Esophagus squamous epithelium (tissue), 5 donors: ENCODE results near the gene CCDC88C. TPM values are rescaled to one million over a fixed set of nuclear protein-coding genes. Genes with fewer than 3 reads are reported as not detected.

ENCODE experiments used
- DNase-seq: peaks from one replicate; lab custom pipeline; 2025; lab: John Stamatoyannopoulos, UW
- H3K27ac ChIP-seq, 4 donors: fragments of 200-600 bp; sonication (generic); one replicate each; pipeline ENCODE4 v1.5.1; 2016 to 2019; ENCODE audit warnings: mild to moderate bottlenecking in 1 of 4
- H3K27me3 ChIP-seq, 4 donors: fragments of 200-600 bp; sonication (generic); 1 replicate in 3 of 4; 2 replicates in 1 of 4; pipeline versions ENCODE4 v1.5.1 to v1.6.0; 2017 to 2021; ENCODE audit warnings: antibody characterized with exemption in 1 of 4
- H3K36me3 ChIP-seq, 3 donors: fragments of 200-600 bp; sonication (generic); one replicate each; pipeline ENCODE4 v1.5.1; 2016 to 2019
- H3K4me1 ChIP-seq, 3 donors: fragments of 200-600 bp; sonication (generic); one replicate each; pipeline ENCODE4 v1.5.1; 2017 to 2019
- H3K4me3 ChIP-seq, 4 donors: fragments of 200-600 bp; sonication (generic); 1 replicate in 3 of 4; 2 replicates in 1 of 4; pipeline ENCODE4 v1.5.1; 2016 to 2019; ENCODE audit warnings: mild to moderate bottlenecking in 2 of 4, moderate library complexity in 1 of 4
- H3K9me3 ChIP-seq, 3 donors: fragments of 200-600 bp; sonication (generic); one replicate each; pipeline ENCODE4 v1.5.1; 2016 to 2019
- POLR2A ChIP-seq, 4 donors: fragments of 450-650 bp; IDR thresholded peaks; one replicate each; pipeline ENCODE4 v1.6.1; 2017; ENCODE audit warnings: antibody characterized with exemption in 4 of 4, mild to moderate bottlenecking in 4 of 4, moderate library complexity in 3 of 4
- WGBS, 2 donors: methylation state at CpG; one replicate each; pipeline ENCODE4 v1.1.5; 2018; 5-methylcytosine and 5-hydroxymethylcytosine counted together
- intact Hi-C: fragments of 100-400 bp; cut with DNase I; formaldehyde crosslinking; loops from one replicate; pipeline ENCODE4 v1.15.0; 2022
- total RNA-seq, 4 donors: library from RNA; depleted of rRNA; stranded (reverse); fragments of >200 nt; gene quantifications; one replicate each; pipeline ENCODE4 v1.1.0, GENCODE V29; 2016
- TF ChIP-seq, protein P1 (sequence below), 6 experiments: fragments of 450-650 bp in 4 of 6; fragments of 200-600 bp in 2 of 6; sonication (generic) in 2 of 6; IDR thresholded peaks; one replicate each; pipeline ENCODE4 v1.5.1; 2016 to 2019; ENCODE audit warnings: antibody characterized with exemption in 6 of 6, mild to moderate bottlenecking in 4 of 6, moderate library complexity in 4 of 6
- donor health status: DM: yes; HTN: yes; CAD: no.

CCDC88C gene
- total RNA-seq, 4 donors from 2014 or later, result 23.2 to 31.5 (median 29.9) TPM

DNA sequence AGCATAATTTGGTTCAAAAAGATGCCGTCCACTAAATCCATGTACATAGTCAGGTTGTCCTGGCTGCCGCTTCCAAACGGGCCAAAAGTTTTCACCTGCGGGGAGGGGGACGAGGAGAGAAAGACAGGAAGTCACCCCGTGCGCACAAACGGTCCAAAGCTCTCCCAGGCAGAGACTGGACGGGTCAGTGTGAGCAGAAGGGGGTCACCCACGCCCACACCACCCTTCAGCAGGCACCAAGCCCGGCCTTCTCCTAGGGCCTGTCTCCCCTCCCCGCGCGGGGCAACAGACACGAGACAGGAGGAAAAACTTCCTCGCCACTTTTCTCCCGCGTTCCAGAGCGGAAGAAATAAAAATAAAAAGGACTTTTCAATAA lies 888 bp downstream of the CCDC88C start:
- no peak for DNase-seq
- Histone ChIP-seq H3K36me3 (peaks cover 0 to 7% (median 0%) of the 10 kb centered on the region in 3 donors), H3K27me3 (peaks cover 0 to 16% (median 0%) of the 10 kb centered on the region in 4 donors), H3K9me3 (no peaks in the 10 kb centered on the region), H3K27ac (peak overlapping the region; percentile 82 to 91 (median 85)), H3K4me3 (peak overlapping the region; percentile 59 to 90 (median 78)), H3K4me1 (peaks cover 23 to 65% (median 30%) of the 10 kb centered on the region in 3 donors)
- 8 to 15% methylated on average over 11 to 14 of the region's 19 CpGs for WGBS, 2 donors
- no peak for TF ChIP-seq POLR2A (IDR thresholded peaks at IDR 0.05)
- TF ChIP-seq, protein P1, sequence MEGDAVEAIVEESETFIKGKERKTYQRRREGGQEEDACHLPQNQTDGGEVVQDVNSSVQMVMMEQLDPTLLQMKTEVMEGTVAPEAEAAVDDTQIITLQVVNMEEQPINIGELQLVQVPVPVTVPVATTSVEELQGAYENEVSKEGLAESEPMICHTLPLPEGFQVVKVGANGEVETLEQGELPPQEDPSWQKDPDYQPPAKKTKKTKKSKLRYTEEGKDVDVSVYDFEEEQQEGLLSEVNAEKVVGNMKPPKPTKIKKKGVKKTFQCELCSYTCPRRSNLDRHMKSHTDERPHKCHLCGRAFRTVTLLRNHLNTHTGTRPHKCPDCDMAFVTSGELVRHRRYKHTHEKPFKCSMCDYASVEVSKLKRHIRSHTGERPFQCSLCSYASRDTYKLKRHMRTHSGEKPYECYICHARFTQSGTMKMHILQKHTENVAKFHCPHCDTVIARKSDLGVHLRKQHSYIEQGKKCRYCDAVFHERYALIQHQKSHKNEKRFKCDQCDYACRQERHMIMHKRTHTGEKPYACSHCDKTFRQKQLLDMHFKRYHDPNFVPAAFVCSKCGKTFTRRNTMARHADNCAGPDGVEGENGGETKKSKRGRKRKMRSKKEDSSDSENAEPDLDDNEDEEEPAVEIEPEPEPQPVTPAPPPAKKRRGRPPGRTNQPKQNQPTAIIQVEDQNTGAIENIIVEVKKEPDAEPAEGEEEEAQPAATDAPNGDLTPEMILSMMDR (IDR thresholded peaks at IDR 0.05), result no peak
- intact Hi-C loops, result loop anchor here (10.0 kb wide), 1 partner anchor 52 kb away; no protein-coding TSS in a partner anchor

DNA sequence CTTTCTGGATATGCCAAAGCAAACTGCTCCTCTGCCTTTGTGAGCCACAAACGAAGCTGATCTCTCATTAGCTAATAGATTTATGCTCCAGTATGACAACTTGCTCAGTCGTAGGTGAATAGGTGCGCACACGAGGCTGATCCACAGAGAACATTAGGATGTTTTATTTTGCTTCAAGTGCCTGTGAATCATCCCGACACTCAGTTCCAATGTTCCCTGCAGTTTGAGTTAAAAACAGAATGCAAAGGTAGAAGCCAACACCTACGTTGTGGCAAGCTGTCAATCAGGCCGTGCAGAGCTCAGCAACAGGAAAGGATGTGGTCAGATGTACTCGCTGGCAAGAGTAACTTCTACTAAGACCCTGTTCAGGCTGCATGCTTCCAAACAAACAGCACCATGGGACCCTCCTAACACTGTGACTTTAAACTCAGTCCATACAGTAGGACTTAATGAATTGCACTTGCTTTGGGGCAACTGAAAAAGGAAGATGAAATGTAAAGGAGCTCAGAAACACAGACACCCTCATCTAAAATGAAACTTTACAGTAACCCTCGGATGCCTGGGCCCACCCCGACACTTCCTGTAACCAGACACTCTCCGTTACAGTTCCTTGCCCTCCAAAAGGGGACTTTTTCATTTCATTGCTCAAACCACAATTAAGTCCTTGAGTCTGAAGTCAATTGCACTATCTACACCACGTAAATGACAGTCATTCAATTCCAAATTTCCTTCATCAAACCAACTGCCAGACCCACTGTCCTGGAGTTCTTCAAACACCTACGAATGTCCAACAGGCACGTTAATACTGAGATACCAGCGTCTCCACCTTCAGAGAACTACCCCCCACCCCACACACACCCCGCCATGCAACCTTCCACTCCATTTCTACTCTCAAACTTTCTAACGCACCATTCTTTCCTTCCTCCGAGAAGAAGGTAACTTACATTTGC lies 1.6 kb downstream of the CCDC88C start:
- H3K4me1 ChIP-seq, result peaks cover 23 to 68% (median 34%) of the 10 kb centered on the region in 3 donors
- H3K36me3 ChIP-seq, result peaks cover 0 to 7% (median 0%) of the 10 kb centered on the region in 3 donors
- 14 to 30% methylated on average over 18 of the region's 18 CpGs for WGBS, 2 donors
- peak overlapping the region; percentile 82 to 91 (median 85) for H3K27ac ChIP-seq
- H3K4me3 ChIP-seq, result peak overlapping the region; percentile 59 to 90 (median 78)
- H3K9me3 ChIP-seq, result no peaks in the 10 kb centered on the region
- intact Hi-C loops, result loop anchor here (10.0 kb wide), 1 partner anchor 51 kb away; no protein-coding TSS in a partner anchor
- TF ChIP-seq, protein P1 (IDR thresholded peaks at IDR 0.05), result no peak
- TF ChIP-seq POLR2A (IDR thresholded peaks at IDR 0.05), result peak in 1 of 4 donors; percentile 39
- H3K27me3 ChIP-seq, result peaks cover 0 to 16% (median 0%) of the 10 kb centered on the region in 4 donors
- DNase-seq, result peak; percentile 13

DNA sequence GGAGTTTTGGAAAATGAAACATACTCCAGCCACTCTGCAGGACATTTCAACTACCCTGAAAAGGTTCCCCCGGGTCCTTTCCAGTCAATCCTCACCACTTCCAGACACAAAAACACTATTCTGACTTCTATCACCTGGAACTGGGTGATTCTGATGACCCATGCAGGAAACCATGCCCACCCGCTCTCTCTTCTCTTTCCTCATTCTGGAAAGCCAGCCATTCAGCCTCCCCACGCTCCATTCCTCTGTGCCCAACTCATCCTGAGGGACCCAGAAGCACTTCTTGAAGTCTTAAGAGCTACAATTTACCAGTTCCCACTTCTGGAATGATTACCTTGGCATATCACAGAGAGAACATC lies 3.2 kb downstream of the CCDC88C start:
- peak overlapping the region in 1 of 4 donors; percentile 90 for H3K4me3 ChIP-seq
- intact Hi-C loops, result loop anchor here (10.0 kb wide), 1 partner anchor 50 kb away; no protein-coding TSS in a partner anchor
- peaks cover 23 to 80% (median 44%) of the 10 kb centered on the region in 3 donors for H3K4me1 ChIP-seq
- no peaks in the 10 kb centered on the region for H3K9me3 ChIP-seq
- TF ChIP-seq POLR2A (IDR thresholded peaks at IDR 0.05), result no peak
- TF ChIP-seq, protein P1 (IDR thresholded peaks at IDR 0.05), result no peak
- no peak for DNase-seq
- WGBS, 2 donors, result 83 to 89% methylated on average over 3 of the region's 3 CpGs
- H3K27ac ChIP-seq, result peak overlapping the region; percentile 30 to 91 (median 56)
- peaks cover 0 to 16% (median 0%) of the 10 kb centered on the region in 4 donors for H3K27me3 ChIP-seq
- H3K36me3 ChIP-seq, result peaks cover 0 to 7% (median 0%) of the 10 kb centered on the region in 3 donors

DNA sequence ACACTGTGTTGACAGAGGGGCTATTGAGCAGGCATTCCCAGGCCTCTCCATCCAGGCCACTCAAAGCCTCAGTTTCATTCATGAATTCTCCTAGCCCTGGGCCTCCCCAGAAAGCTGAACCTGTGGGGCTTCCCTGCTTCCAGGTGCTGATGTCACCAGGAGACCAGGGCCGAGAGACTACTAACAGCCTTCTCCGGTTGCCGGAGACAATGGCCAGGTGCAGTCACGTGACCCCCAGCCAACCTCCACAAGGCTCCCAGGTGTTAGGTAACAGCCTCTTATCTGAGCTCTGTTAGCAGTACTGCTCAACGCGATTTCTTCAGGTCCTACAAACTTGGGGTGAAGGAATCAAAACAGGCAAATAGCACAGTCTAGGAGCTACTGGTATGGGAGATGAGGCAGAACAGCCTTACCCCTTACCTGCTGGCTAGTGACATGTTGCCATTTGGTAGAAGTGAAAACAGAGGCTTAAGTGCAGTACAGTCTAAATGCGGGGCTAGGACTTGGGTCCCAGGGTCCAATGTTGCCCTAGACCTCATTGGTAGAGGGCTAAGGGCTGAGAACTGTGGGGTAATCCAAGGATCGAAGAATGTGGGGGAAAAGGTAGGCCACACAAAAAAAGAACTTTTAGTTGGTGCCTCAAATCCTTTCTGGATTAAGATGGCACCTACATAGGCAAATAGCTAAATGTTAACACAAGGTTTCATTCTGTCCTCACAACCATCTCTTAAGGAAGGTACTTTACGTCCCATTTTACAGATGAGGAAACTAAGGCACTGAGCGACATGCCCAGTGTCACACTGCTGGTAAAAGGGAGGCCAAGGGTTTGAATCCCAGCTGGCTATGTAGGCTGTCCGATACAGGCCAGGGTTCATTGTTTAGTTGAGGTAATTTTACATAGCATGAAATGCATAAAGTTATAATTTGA lies 3.8 kb downstream of the CCDC88C start:
- no peak for DNase-seq
- Histone ChIP-seq H3K4me1 (peaks cover 23 to 76% (median 44%) of the 10 kb centered on the region in 3 donors), H3K27me3 (peaks cover 0 to 16% (median 0%) of the 10 kb centered on the region in 4 donors), H3K36me3 (peaks cover 0 to 7% (median 0%) of the 10 kb centered on the region in 3 donors), H3K9me3 (no peaks in the 10 kb centered on the region), H3K4me3 (peak overlapping the region in 1 of 4 donors; percentile 90), H3K27ac (peak overlapping the region; percentile 44 to 91 (median 72))
- WGBS, 2 donors, result 69 to 91% methylated on average over 5 to 9 of the region's 11 CpGs
- TF ChIP-seq POLR2A (IDR thresholded peaks at IDR 0.05), result no peak
- TF ChIP-seq, protein P1 (IDR thresholded peaks at IDR 0.05), result no peak
- intact Hi-C loops, result loop anchor here (10.0 kb wide), 1 partner anchor 49 kb away; no protein-coding TSS in a partner anchor
